GM19099 (cell line): ENCODE data around the gene PABPN1.

ENCODE experiments used
- POLR2A ChIP-seq: IDR thresholded peaks from 3 replicates; pipeline ENCODE4 v1.6.1; 2011; ENCODE audit warnings: low read depth; ENCODE audit not compliant: insufficient read length; ENCODE audit errors: extremely low read depth

PABPN1 gene

DNA sequence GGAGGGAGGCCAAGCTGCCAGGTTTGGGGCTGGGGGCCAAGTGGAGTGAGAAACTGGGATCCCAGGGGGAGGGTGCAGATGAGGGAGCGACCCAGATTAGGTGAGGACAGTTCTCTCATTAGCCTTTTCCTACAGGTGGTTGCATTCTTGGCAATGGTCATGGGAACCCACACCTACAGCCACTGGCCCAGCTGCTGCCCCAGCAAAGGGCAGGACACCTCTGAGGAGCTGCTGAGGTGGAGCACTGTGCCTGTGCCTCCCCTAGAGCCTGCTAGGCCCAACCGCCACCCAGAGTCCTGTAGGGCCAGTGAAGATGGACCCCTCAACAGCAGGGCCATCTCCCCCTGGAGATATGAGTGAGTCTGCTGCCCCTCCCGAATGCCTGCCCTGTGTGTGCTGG lies 51.8 kb downstream of the PABPN1 start:
- no peak for TF ChIP-seq POLR2A
